Keratinocyte (primary cell): ENCODE results near the gene LACTB. TPM values are rescaled to one million over a fixed set of nuclear protein-coding genes. Genes with fewer than 3 reads are reported as not detected.

Experiments used
- DNase-seq: peaks from one replicate; pipeline ENCODE4 v3.0.0-alpha.2; 2011; ENCODE audit warnings: low read depth, missing footprints, low spot score
- FAIRE-seq: peaks from 2 replicates; lab custom pipeline; 2011; peaks lifted over from hg19 to GRCh38; lab: Jason Lieb, UNC
- H2AFZ ChIP-seq: 2 replicates; pipeline ENCODE4 v1.6.0; 2012; ENCODE audit warnings: low read length, control low read depth, inconsistent platforms; ENCODE audit not compliant: control insufficient read depth
- H3K27ac ChIP-seq: 2 replicates; pipeline ENCODE4 v1.5.1; 2011; ENCODE audit warnings: low read length; ENCODE audit not compliant: control insufficient read depth, insufficient read depth
- H3K27me3 ChIP-seq: 3 replicates; pipeline ENCODE4 v1.6.0; 2011; ENCODE audit warnings: low read length; ENCODE audit not compliant: control insufficient read depth, insufficient read depth; ENCODE audit errors: extremely low read depth
- H3K36me3 ChIP-seq, 2 experiments: 2 replicates in 1 of 2; 3 replicates in 1 of 2; pipeline ENCODE4 v1.5.1; 2011; ENCODE audit warnings: low read length in 2 of 2, mild to moderate bottlenecking in 1 of 2; ENCODE audit not compliant: control insufficient read depth in 2 of 2, insufficient read depth in 2 of 2; ENCODE audit errors: extremely low read depth in 1 of 2
- H3K4me1 ChIP-seq: 3 replicates; pipeline ENCODE4 v1.5.1; 2011; ENCODE audit warnings: low read length; ENCODE audit not compliant: control insufficient read depth, insufficient read depth; ENCODE audit errors: extremely low read depth
- H3K4me2 ChIP-seq: 3 replicates; pipeline ENCODE4 v1.6.0; 2011; ENCODE audit warnings: low read depth, low read length; ENCODE audit not compliant: control insufficient read depth, insufficient read depth; ENCODE audit errors: extremely low read depth
- H3K4me3 ChIP-seq, 3 experiments: fragments of 200-600 bp in 1 of 3; sonication (generic) in 1 of 3; 2 replicates in 2 of 3; 3 replicates in 1 of 3; pipeline ENCODE4 v1.5.1; 2011 to 2016; ENCODE audit warnings: low read length in 3 of 3, mild to moderate bottlenecking in 3 of 3, control low read depth in 2 of 3, inconsistent platforms in 1 of 3, low read depth in 1 of 3, mixed read lengths in 1 of 3, mixed run types in 1 of 3, moderate library complexity in 1 of 3; ENCODE audit not compliant: control insufficient read depth in 2 of 3, insufficient read depth in 2 of 3; ENCODE audit errors: extremely low read depth in 1 of 3
- H3K79me2 ChIP-seq: 2 replicates; pipeline ENCODE4 v1.6.0; 2012; ENCODE audit warnings: low read length; ENCODE audit not compliant: control insufficient read depth, insufficient read depth
- H3K9ac ChIP-seq: 3 replicates; pipeline ENCODE4 v1.6.0; 2011; ENCODE audit warnings: low read length; ENCODE audit not compliant: control insufficient read depth, insufficient read depth; ENCODE audit errors: extremely low read depth
- H3K9me1 ChIP-seq: 3 replicates; pipeline ENCODE4 v1.6.0; 2011; ENCODE audit warnings: low read length; ENCODE audit not compliant: control insufficient read depth, insufficient read depth; ENCODE audit errors: extremely low read depth
- H3K9me3 ChIP-seq: 2 replicates; pipeline ENCODE4 v1.5.1; 2012; ENCODE audit warnings: low read depth, low read length; ENCODE audit not compliant: control insufficient read depth
- H4K20me1 ChIP-seq: 3 replicates; pipeline ENCODE4 v1.6.0; 2011; ENCODE audit warnings: low read length; ENCODE audit not compliant: control insufficient read depth, insufficient read depth; ENCODE audit errors: extremely low read depth
- CTCF ChIP-seq, 3 experiments: IDR thresholded peaks in 1 of 3; conservative IDR thresholded peaks in 1 of 3; optimal IDR thresholded peaks in 1 of 3; 2 replicates in 2 of 3; 3 replicates in 1 of 3; pipeline versions ENCODE3 to v1.5.1; 2011; ENCODE audit warnings: low read length in 3 of 3, mild to moderate bottlenecking in 3 of 3, moderate library complexity in 2 of 3, control low read depth in 1 of 3, inconsistent platforms in 1 of 3; ENCODE audit not compliant: insufficient read depth in 2 of 3; ENCODE audit errors: extremely low read depth in 1 of 3
- EZH2 ChIP-seq: IDR thresholded peaks from one replicate; pipeline ENCODE4 v1.6.1; 2012; ENCODE audit warnings: inconsistent platforms, mild to moderate bottlenecking, low read length, moderate library complexity
- dilution Hi-C: fragments of 300-500 bp; cut with MboI; formaldehyde crosslinking; loops from one replicate; pipeline ENCODE4 v1.7.0; 2020; ENCODE audit warnings: low sequenced_read_pairs; ENCODE audit not compliant: extremely low pct_ligation_motif_present
- polyA plus RNA-seq, 5 experiments: library from polyadenylated mRNA; depleted of rRNA in 3 of 5; stranded (reverse) in 3 of 5; stranded (forward) in 1 of 5; unstranded in 1 of 5; fragments of >200 nt; gene quantifications; 1 replicate in 1 of 5; 2 replicates in 3 of 5; 3 replicates in 1 of 5; pipeline versions ENCODE4 v1.2.1 to v1.2.3, GENCODE V29; 2011 to 2012; ENCODE audit warnings: missing spikeins in 2 of 5, low read depth in 1 of 5, low replicate concordance in 1 of 5

LACTB gene
- polyA plus RNA-seq, 1 donor (not counting 4 experiments of a cell fraction or from before 2014, with no cell fraction given) = 27.4 TPM

GRCh38 chr15:63109920-63110319 lies 11.7 kb upstream of the LACTB start:
- DNase-seq (no peak), FAIRE-seq (no peak)
- H3K27me3 ChIP-seq = no peaks in the 10 kb centered on the region
- H3K9me1 ChIP-seq = no peaks in the 10 kb centered on the region
- no peaks in the 10 kb centered on the region for H3K79me2 ChIP-seq
- H3K4me1 ChIP-seq = no peaks in the 10 kb centered on the region
- no peak overlapping the region for H3K9ac ChIP-seq
- no peak overlapping the region for H2AFZ ChIP-seq
- H3K9me3 ChIP-seq = no peaks in the 10 kb centered on the region
- H3K36me3 ChIP-seq = no peaks in the 10 kb centered on the region
- no peaks in the 10 kb centered on the region for H4K20me1 ChIP-seq
- H3K4me2 ChIP-seq = no peak overlapping the region
- TF ChIP-seq EZH2 = no peak
- no peak for TF ChIP-seq CTCF (optimal IDR thresholded peaks at IDR 0.05 in 1 of 3, IDR thresholded peaks at IDR 0.05 in 1 of 3, conservative IDR thresholded peaks at IDR 0.05 in 1 of 3; ENCODE audit: extremely low read depth in 1 of 3, insufficient read depth in 2 of 3, low read length in 3 of 3)
- dilution Hi-C loops = no loop called here
- no peak overlapping the region for H3K27ac ChIP-seq
- H3K4me3 ChIP-seq = no peak overlapping the region

GRCh38 chr15:63110428-63111026 lies 11.1 kb upstream of the LACTB start:
- DNase-seq (no peak), FAIRE-seq (no peak)
- H3K4me1 ChIP-seq = no peaks in the 10 kb centered on the region
- dilution Hi-C loops = no loop called here
- H3K27ac ChIP-seq = no peak overlapping the region
- H3K9ac ChIP-seq = no peak overlapping the region
- H3K9me3 ChIP-seq = no peaks in the 10 kb centered on the region
- H3K27me3 ChIP-seq = no peaks in the 10 kb centered on the region
- H2AFZ ChIP-seq = no peak overlapping the region
- H3K4me3 ChIP-seq = no peak overlapping the region
- TF ChIP-seq EZH2 = no peak
- TF ChIP-seq CTCF (optimal IDR thresholded peaks at IDR 0.05 in 1 of 3, IDR thresholded peaks at IDR 0.05 in 1 of 3, conservative IDR thresholded peaks at IDR 0.05 in 1 of 3; ENCODE audit: extremely low read depth in 1 of 3, insufficient read depth in 2 of 3, low read length in 3 of 3) = no peak
- no peak overlapping the region for H3K4me2 ChIP-seq
- H4K20me1 ChIP-seq = no peaks in the 10 kb centered on the region
- H3K79me2 ChIP-seq = no peaks in the 10 kb centered on the region
- H3K9me1 ChIP-seq = no peaks in the 10 kb centered on the region
- H3K36me3 ChIP-seq = no peaks in the 10 kb centered on the region
